Measurements from ENCODE around the gene P2RY4.
A peak's percentile ranks its signal among the peaks of the same experiment; 100 is the strongest.
"Not testable (repeated sequence)": the region's sequence is repeated elsewhere in the genome, so short reads cannot be mapped to it uniquely, and the experiment has no call there.

Gene P2RY4

GRCh38 chrX:70281951-70282350 lies 21.9 kb upstream of the P2RY4 start, which contains the start of gene RAB41:
Gene RAB41 (plus strand): TSS chrX:70282172. CDS start chrX:70282218, 46 bp downstream.
- TF ChIP-seq, protein P1, sequence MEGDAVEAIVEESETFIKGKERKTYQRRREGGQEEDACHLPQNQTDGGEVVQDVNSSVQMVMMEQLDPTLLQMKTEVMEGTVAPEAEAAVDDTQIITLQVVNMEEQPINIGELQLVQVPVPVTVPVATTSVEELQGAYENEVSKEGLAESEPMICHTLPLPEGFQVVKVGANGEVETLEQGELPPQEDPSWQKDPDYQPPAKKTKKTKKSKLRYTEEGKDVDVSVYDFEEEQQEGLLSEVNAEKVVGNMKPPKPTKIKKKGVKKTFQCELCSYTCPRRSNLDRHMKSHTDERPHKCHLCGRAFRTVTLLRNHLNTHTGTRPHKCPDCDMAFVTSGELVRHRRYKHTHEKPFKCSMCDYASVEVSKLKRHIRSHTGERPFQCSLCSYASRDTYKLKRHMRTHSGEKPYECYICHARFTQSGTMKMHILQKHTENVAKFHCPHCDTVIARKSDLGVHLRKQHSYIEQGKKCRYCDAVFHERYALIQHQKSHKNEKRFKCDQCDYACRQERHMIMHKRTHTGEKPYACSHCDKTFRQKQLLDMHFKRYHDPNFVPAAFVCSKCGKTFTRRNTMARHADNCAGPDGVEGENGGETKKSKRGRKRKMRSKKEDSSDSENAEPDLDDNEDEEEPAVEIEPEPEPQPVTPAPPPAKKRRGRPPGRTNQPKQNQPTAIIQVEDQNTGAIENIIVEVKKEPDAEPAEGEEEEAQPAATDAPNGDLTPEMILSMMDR (IDR thresholded peaks at IDR 0.05), result no peak
- TF ChIP-seq ZFX (IDR thresholded peaks at IDR 0.05; ENCODE audit: borderline replicate concordance), result no peak
- H3K27ac ChIP-seq, result no peak within 1 kb of the TSS

DNA sequence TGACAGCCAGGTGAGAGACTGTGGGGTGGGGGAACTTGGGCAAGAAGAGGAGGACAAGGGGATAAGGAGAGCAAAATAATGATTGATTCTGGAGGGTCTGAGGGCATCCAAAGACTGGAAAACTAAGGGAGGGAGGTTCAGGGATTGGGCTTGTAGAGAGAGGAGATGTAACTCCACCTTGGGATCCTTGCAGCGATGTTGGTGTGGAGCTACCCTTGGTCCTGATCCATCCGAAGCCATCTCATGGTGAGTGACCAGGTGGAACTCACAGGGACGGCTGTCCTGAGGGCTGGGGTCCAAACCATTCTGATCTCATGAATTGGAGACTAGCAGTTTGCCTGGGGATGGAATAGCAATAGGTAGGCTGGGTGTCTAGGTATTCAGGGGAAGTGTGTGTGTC lies 20.6 kb upstream of the P2RY4 start:
- H3K27ac ChIP-seq, result no peak overlapping the region
- TF ChIP-seq ZFX (IDR thresholded peaks at IDR 0.05; ENCODE audit: borderline replicate concordance), result no peak
- TF ChIP-seq, protein P1 (IDR thresholded peaks at IDR 0.05), result no peak

DNA sequence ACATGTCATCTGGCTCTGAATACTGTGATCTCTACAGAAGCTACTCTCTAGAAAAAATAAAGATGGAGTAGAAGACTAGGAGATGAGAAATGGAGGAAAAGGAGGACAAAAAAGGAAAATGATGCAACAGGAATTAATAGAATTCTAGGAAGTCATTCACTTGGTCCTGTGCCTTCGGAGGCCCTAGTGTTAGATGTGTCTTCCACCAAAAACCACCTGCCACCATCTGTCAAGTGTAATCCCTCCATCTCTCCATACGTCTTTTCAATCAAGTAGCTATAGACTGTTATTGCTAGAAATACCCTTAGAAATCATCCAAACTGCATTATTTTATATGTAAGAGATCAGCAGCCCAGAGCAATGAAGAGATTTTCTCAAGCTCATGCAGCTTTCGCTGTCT lies 19.1 kb upstream of the P2RY4 start:
- TF ChIP-seq, protein P1 (IDR thresholded peaks at IDR 0.05), result no peak
- TF ChIP-seq ZFX (IDR thresholded peaks at IDR 0.05; ENCODE audit: borderline replicate concordance), result no peak
- no peak overlapping the region for H3K27ac ChIP-seq

- H3K27ac ChIP-seq, result not testable (repeated sequence)
Measured at GRCh38 chrX:70274029-70274428, 14.0 kb upstream of the P2RY4 start.

DNA sequence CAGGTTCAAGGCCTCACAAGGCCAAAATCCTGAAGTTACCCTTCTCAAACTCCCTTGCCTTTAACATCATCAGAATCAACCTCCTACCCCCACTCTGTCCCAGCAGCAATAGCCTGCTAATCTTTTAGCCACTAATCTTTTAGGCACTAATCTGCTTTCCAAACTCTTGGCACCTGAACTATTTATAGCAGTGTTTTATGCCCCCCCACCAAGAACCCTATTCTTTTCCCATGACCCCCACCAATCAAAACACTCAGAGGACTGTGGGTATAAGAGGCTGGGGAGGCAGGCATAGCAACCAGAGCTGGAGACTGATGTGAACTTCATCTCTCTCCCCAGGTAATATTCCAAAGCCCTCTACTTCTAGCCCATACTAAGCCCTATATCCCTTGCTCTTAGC lies 8.0 kb upstream of the P2RY4 start, which contains the start of gene ARR3:
Gene ARR3 (plus strand): TSS at position 301 of the 400 bp plus-strand sequence. CDS start 1,052 bp downstream, outside the sequence.
- TF ChIP-seq, protein P1 (IDR thresholded peaks at IDR 0.05), result no peak
- no peak for TF ChIP-seq ZFX (IDR thresholded peaks at IDR 0.05; ENCODE audit: borderline replicate concordance)

DNA sequence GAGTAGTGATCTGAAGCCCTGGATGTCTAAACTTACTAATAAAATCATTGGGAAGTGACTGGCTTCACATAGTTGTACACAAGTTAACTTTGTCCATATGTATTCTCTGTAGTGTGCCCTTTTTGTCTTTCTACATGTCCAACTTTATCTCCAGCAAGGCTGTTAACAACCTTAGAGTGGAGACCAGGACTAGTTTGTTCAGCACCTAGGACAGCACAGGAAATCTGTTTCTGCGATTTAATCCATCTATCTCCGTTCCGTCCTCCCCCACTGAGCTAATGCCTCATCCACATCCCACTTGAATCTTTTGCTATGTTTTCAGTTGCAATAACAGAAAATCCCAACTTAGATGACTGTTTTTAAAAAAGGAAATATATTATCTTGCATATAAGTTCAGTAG lies 4.8 kb upstream of the P2RY4 start:
- H3K27ac ChIP-seq, result no peak overlapping the region
- TF ChIP-seq, protein P1 (IDR thresholded peaks at IDR 0.05), result no peak
- TF ChIP-seq ZFX (IDR thresholded peaks at IDR 0.05; ENCODE audit: borderline replicate concordance), result no peak

More for the DNA sequence above, 8.0 kb upstream of the P2RY4 start, which contains the start of gene ARR3:
- H3K27ac ChIP-seq, result no peak within 1 kb of the TSS

GRCh38 chrX:70262952-70263567 lies 3.1 kb upstream of the P2RY4 start:
- H3K27ac ChIP-seq, result no peak overlapping the region
- no peak for TF ChIP-seq ZFX (IDR thresholded peaks at IDR 0.05; ENCODE audit: borderline replicate concordance)
- TF ChIP-seq, protein P1 (IDR thresholded peaks at IDR 0.05), result peak; percentile 79
